ENCODE measurements around the gene SCTR.

The SCTR gene

GRCh38 chr2:119425620-119426395, 98.5 kb downstream of the SCTR start:
- TF ChIP-seq CTCF (IDR thresholded peaks at IDR 0.05; ENCODE audit: low read depth, low read length), result no peak
- H3K36me3 ChIP-seq, result no peaks in the 10 kb centered on the region
- no peaks in the 10 kb centered on the region for H3K27me3 ChIP-seq
- H3K4me3 ChIP-seq (ENCODE audit: low read depth, low read length), result no peak overlapping the region
- no peaks in the 10 kb centered on the region for H3K9me3 ChIP-seq
- no peak for DNase-seq
- no peaks in the 10 kb centered on the region for H3K4me1 ChIP-seq

- DNase-seq, result no peak
- H3K36me3 ChIP-seq, result no peaks in the 10 kb centered on the region
- H3K4me3 ChIP-seq (ENCODE audit: low read depth, low read length), result no peak overlapping the region
- no peaks in the 10 kb centered on the region for H3K27me3 ChIP-seq
- TF ChIP-seq CTCF (IDR thresholded peaks at IDR 0.05; ENCODE audit: low read depth, low read length), result no peak
- H3K9me3 ChIP-seq, result no peaks in the 10 kb centered on the region
- H3K4me1 ChIP-seq, result no peaks in the 10 kb centered on the region
Measured at GRCh38 chr2:119425119-119425405, 99.2 kb downstream of the SCTR start.

GRCh38 chr2:119424284-119425118, 99.8 kb downstream of the SCTR start:
- no peak for TF ChIP-seq CTCF (IDR thresholded peaks at IDR 0.05; ENCODE audit: low read depth, low read length)
- H3K27me3 ChIP-seq, result no peaks in the 10 kb centered on the region
- DNase-seq, result no peak
- no peaks in the 10 kb centered on the region for H3K9me3 ChIP-seq
- H3K4me3 ChIP-seq (ENCODE audit: low read depth, low read length), result no peak overlapping the region
- H3K36me3 ChIP-seq, result no peaks in the 10 kb centered on the region
- no peaks in the 10 kb centered on the region for H3K4me1 ChIP-seq

GRCh38 chr2:119423811-119424210, 100.5 kb downstream of the SCTR start:
- no peak for TF ChIP-seq CTCF (IDR thresholded peaks at IDR 0.05; ENCODE audit: low read depth, low read length)
- no peaks in the 10 kb centered on the region for H3K4me1 ChIP-seq
- no peaks in the 10 kb centered on the region for H3K27me3 ChIP-seq
- no peak overlapping the region for H3K4me3 ChIP-seq (ENCODE audit: low read depth, low read length)
- H3K36me3 ChIP-seq, result no peaks in the 10 kb centered on the region
- H3K9me3 ChIP-seq, result no peaks in the 10 kb centered on the region
- no peak for DNase-seq

- DNase-seq, result no peak
- TF ChIP-seq CTCF (IDR thresholded peaks at IDR 0.05; ENCODE audit: low read depth, low read length), result no peak
- Histone ChIP-seq H3K36me3 (no peaks in the 10 kb centered on the region), H3K4me1 (no peaks in the 10 kb centered on the region), H3K9me3 (no peaks in the 10 kb centered on the region), H3K4me3 (ENCODE audit: low read depth, low read length) (no peak overlapping the region), H3K27me3 (no peaks in the 10 kb centered on the region)
Measured at GRCh38 chr2:119423108-119423444, 101.2 kb downstream of the SCTR start.
